SK-N-SH (cell line): Measurements from ENCODE around the gene SESTD1. TPM values are rescaled to one million over a fixed set of nuclear protein-coding genes. Genes with fewer than 3 reads are reported as not detected.

Experiments used
- CTCF ChIA-PET: fragments of 300-600, 350-600 bp; formaldehyde crosslinking; extraction: SDS; loops from one replicate; lab custom pipeline; 2021; lab: Yijun Ruan, JAX
- POLR2A ChIA-PET: fragments of 350-600 bp; sonication (Branson Sonifier 250); formaldehyde crosslinking; extraction: SDS; loops from one replicate; lab custom pipeline; 2020; ENCODE audit warnings: antibody characterized with exemption, inconsistent platforms; lab: Yijun Ruan, JAX
- DNase-seq: peaks from one replicate; pipeline ENCODE4 v3.0.0; 2012
- H2AFZ ChIP-seq: fragments of 200-600 bp; sonication (generic); 2 replicates; pipeline ENCODE4 v1.8.1; 2016; ENCODE audit warnings: antibody characterized with exemption, mild to moderate bottlenecking, low read depth
- H3F3A ChIP-seq: fragments of 200-600 bp; sonication (generic); replicated peaks from 2 replicates; pipeline ENCODE3; 2016; ENCODE audit warnings: antibody characterized with exemption, mild to moderate bottlenecking; ENCODE audit not compliant: insufficient read depth
- H3K27ac ChIP-seq, 2 experiments: fragments of 200-500 bp in 1 of 2; fragments of 200-600 bp in 1 of 2; sonication (Bioruptor generic) in 1 of 2; sonication (generic), shearing (Covaris generic) in 1 of 2; 2 replicates each; pipeline versions ENCODE4 v1.5.1 to v1.6.1; 2014 to 2016; ENCODE audit warnings: low read depth in 2 of 2, inconsistent platforms in 1 of 2, low read length in 1 of 2, mild to moderate bottlenecking in 1 of 2, mixed read lengths in 1 of 2
- H3K27me3 ChIP-seq: fragments of 200-600 bp; sonication (generic), shearing (Covaris generic); 2 replicates; pipeline ENCODE4 v1.6.1; 2016; ENCODE audit warnings: mixed run types; ENCODE audit not compliant: insufficient read depth
- H3K36me3 ChIP-seq, 2 experiments: fragments of 200-500 bp in 1 of 2; fragments of 200-600 bp in 1 of 2; sonication (Bioruptor generic) in 1 of 2; sonication (generic) in 1 of 2; replicated peaks in 1 of 2; 2 replicates each; pipeline versions ENCODE3 to v1.5.1; 2014 to 2016; ENCODE audit warnings: low read length in 1 of 2, mild to moderate bottlenecking in 1 of 2; ENCODE audit not compliant: insufficient read depth in 2 of 2, control insufficient read depth in 1 of 2
- H3K4me1 ChIP-seq, 2 experiments: fragments of 200-500 bp in 1 of 2; fragments of 200-600 bp in 1 of 2; sonication (Bioruptor generic) in 1 of 2; sonication (generic), shearing (Covaris generic) in 1 of 2; 2 replicates each; pipeline versions ENCODE4 v1.5.1 to v1.6.1; 2014 to 2016; ENCODE audit warnings: low read depth in 1 of 2, low read length in 1 of 2, mixed run types in 1 of 2; ENCODE audit not compliant: insufficient read depth in 2 of 2, control insufficient read depth in 1 of 2
- H3K4me2 ChIP-seq: fragments of 200-600 bp; sonication (generic), shearing (Covaris generic); 2 replicates; pipeline ENCODE4 v1.6.1; 2017; ENCODE audit warnings: mixed run types
- H3K4me3 ChIP-seq, 2 experiments: fragments of 200-500 bp in 1 of 2; fragments of 200-600 bp in 1 of 2; sonication (Bioruptor generic) in 1 of 2; sonication (generic), shearing (Covaris generic) in 1 of 2; 2 replicates each; pipeline versions ENCODE4 v1.5.1 to v1.8.1; 2014 to 2016; ENCODE audit warnings: low read depth in 2 of 2, inconsistent platforms in 1 of 2, low read length in 1 of 2, mild to moderate bottlenecking in 1 of 2, mixed read lengths in 1 of 2, moderate library complexity in 1 of 2
- H3K79me2 ChIP-seq: fragments of 200-600 bp; sonication (generic); 2 replicates; pipeline ENCODE4 v1.8.1; 2017; ENCODE audit warnings: mild to moderate bottlenecking; ENCODE audit not compliant: insufficient read depth
- H3K9ac ChIP-seq: fragments of 200-600 bp; sonication (generic); 2 replicates; pipeline ENCODE4 v1.6.1; 2017; ENCODE audit warnings: mixed run types
- H3K9me2 ChIP-seq: fragments of 200-600 bp; sonication (generic); 2 replicates; pipeline ENCODE4 v1.6.1; 2017; ENCODE audit warnings: mixed run types
- H3K9me3 ChIP-seq: fragments of 200-600 bp; sonication (generic); 2 replicates; pipeline ENCODE4 v1.6.1; 2017; ENCODE audit warnings: mixed run types, mild to moderate bottlenecking, moderate library complexity
- H4K20me1 ChIP-seq: fragments of 200-600 bp; sonication (generic); 2 replicates; pipeline ENCODE4 v1.6.1; 2017; ENCODE audit warnings: mild to moderate bottlenecking, mixed run types; ENCODE audit not compliant: insufficient read depth
- CHD2 ChIP-seq: fragments of 150-350 bp; IDR thresholded peaks from 2 replicates; pipeline ENCODE4 v1.6.1; 2018; ENCODE audit warnings: low read length; ENCODE audit not compliant: partially characterized antibody
- FOSL2 ChIP-seq: IDR thresholded peaks from 2 replicates; pipeline ENCODE4 v1.4.0; 2012; ENCODE audit warnings: low read depth, mild to moderate bottlenecking, moderate library complexity, borderline replicate concordance
- FOXJ3 ChIP-seq: sonication (generic); formaldehyde crosslinking; IDR thresholded peaks from 2 replicates; pipeline ENCODE4 v1.5.1; 2020; ENCODE audit warnings: mild to moderate bottlenecking, missing genetic modification reagents
- GABPA ChIP-seq: IDR thresholded peaks from 2 replicates; pipeline ENCODE4 v1.4.0; 2012; ENCODE audit warnings: low read depth, mild to moderate bottlenecking
- MEF2A ChIP-seq: IDR thresholded peaks from 2 replicates; pipeline ENCODE4 v1.4.0; 2012; ENCODE audit warnings: low read depth, borderline replicate concordance
- NRF1 ChIP-seq: IDR thresholded peaks from 2 replicates; pipeline ENCODE4 v1.6.1; 2012; ENCODE audit warnings: low read depth, mild to moderate bottlenecking, low read length
- POLR2AphosphoS5 ChIP-seq: IDR thresholded peaks from 2 replicates; pipeline ENCODE4 v1.6.1; 2012; ENCODE audit warnings: low read depth, low read length
- RAD21 ChIP-seq: IDR thresholded peaks from 2 replicates; pipeline ENCODE4 v1.6.1; 2012; ENCODE audit warnings: mild to moderate bottlenecking, low read length
- RFX5 ChIP-seq: IDR thresholded peaks from 2 replicates; pipeline ENCODE4 v1.6.1; 2012; ENCODE audit warnings: mild to moderate bottlenecking, improper control_type of control experiment, low read length
- TAF1 ChIP-seq: IDR thresholded peaks from 2 replicates; pipeline ENCODE4 v1.6.1; 2012; ENCODE audit warnings: low read depth, mild to moderate bottlenecking, low read length, moderate library complexity, borderline replicate concordance
- TCF12 ChIP-seq: IDR thresholded peaks from 2 replicates; pipeline ENCODE4 v1.4.0; 2012
- TEAD4 ChIP-seq: IDR thresholded peaks from 2 replicates; pipeline ENCODE4 v1.4.0; 2012; ENCODE audit warnings: mild to moderate bottlenecking, borderline replicate concordance; ENCODE audit not compliant: insufficient read depth
- YY1 ChIP-seq: IDR thresholded peaks from 2 replicates; pipeline ENCODE4 v1.4.0; 2012; ENCODE audit warnings: low read depth, mild to moderate bottlenecking
- WGBS: methylation state at CpG from one replicate; pipeline ENCODE4 v1.1.6; 2017; ENCODE audit warnings: low lambda C conversion rate; 5-methylcytosine and 5-hydroxymethylcytosine counted together
- polyA plus RNA-seq, 3 experiments: library from polyadenylated mRNA; depleted of rRNA; stranded (reverse); fragments of >200 nt; gene quantifications; 2 replicates each; pipeline ENCODE4 v1.2.3, GENCODE V29; 2012
- TF ChIP-seq, protein P1 (sequence below): IDR thresholded peaks from 2 replicates; pipeline ENCODE4 v1.4.0; 2012; ENCODE audit warnings: low read depth, borderline replicate concordance
- TF ChIP-seq, protein P2 (sequence below): IDR thresholded peaks from 2 replicates; pipeline ENCODE4 v1.6.1; 2012; ENCODE audit warnings: mild to moderate bottlenecking, low read depth, low read length, moderate library complexity
- TF ChIP-seq, protein P3 (sequence below): IDR thresholded peaks from 2 replicates; pipeline ENCODE4 v1.4.0; 2012; ENCODE audit warnings: low read depth, borderline replicate concordance

The SESTD1 gene
- polyA plus RNA-seq, 1 of the 3 experiments (the other 2 are of a cell fraction), result 4.6 TPM

DNA sequence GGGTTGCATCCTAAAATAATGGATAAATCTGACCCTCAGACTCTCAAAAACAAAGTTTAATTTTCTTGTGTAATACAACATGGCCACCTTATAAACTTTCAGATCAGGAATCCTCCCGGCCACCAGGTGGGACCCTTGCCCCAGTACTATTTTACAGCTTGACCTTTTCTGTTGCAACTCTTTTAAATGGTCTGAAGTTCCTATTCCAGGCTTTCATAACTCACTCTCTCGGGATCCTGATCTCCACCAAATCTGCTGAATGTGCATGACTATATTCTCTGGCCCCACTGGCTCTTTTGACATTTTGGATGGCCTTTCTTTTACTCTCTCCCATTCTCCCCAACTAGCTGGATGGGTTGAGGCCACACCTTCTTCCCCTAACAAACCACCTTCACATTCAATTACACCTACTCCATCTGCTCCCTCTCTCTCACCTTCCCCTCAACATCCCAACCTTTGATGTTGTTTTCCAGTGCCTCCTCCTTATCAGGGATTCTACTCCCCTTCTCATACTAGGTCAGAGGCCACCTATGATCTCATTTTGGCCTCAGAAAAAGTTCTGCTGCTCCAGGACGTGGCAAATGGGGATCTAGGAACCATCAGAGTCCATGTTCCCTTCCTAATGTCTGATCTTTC is 70.8 kb downstream of the SESTD1 start:
- no peaks in the 10 kb centered on the region for H4K20me1 ChIP-seq
- peaks cover 16% of the 10 kb centered on the region; the same call in 1 of the 2 replicates for H3K9me3 ChIP-seq
- no peaks in the 10 kb centered on the region for H3K4me1 ChIP-seq
- no peak overlapping the region for H3K4me2 ChIP-seq
- CTCF ChIA-PET, result interaction anchor here (1.2 kb wide), 1 partner anchor 25 kb away, joined by 3 read pairs; no protein-coding TSS in a partner anchor
- H3K79me2 ChIP-seq, result peaks cover 68% of the 10 kb centered on the region
- no peak overlapping the region for H3K9ac ChIP-seq
- no peak overlapping the region for H3K4me3 ChIP-seq
- peaks cover 0 to 19% of the 10 kb centered on the region in 2 experiments for H3K36me3 ChIP-seq
- no peak overlapping the region for H3K27ac ChIP-seq
- no peaks in the 10 kb centered on the region for H3K27me3 ChIP-seq
- 80% methylated on average over 3 of the region's 3 CpGs for WGBS
- H2AFZ ChIP-seq, result no peak overlapping the region
- POLR2A ChIA-PET, result no interaction called here
- TF ChIP-seq POLR2AphosphoS5, result no peak
- no peak for TF ChIP-seq RFX5
- no peak for TF ChIP-seq FOSL2
- no peak for TF ChIP-seq GABPA
- no peak for TF ChIP-seq TAF1
- TF ChIP-seq RAD21, result no peak
- no peak for TF ChIP-seq FOXJ3 (CRISPR knock-in tag)
- TF ChIP-seq MEF2A, result no peak
- no peak for TF ChIP-seq TEAD4
- TF ChIP-seq CHD2, result no peak
- no peak for TF ChIP-seq TCF12
- TF ChIP-seq, all 33 proteins: peak for 0
- H3F3A ChIP-seq, result no peaks in the 10 kb centered on the region
- no peaks in the 10 kb centered on the region for H3K9me2 ChIP-seq
- no peak for DNase-seq

DNA sequence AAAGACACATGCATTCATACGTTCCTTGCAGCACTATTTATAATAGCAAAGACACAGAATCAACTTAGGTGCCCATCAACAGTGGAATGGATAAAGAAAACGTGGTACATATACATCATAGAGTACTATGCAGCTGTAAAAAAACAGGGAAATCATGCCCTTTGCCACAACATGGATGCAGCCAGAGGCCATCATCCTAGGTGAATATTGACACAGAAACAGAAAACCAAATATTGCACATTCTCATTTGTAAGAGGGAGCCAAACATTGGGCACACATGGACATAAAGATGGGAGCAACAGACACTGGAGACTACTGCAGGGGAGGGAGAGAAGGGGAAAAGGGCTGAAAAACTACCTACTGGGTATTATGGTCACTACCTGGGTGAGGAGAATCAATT is 73.5 kb downstream of the SESTD1 start:
- TF ChIP-seq, protein P1, sequence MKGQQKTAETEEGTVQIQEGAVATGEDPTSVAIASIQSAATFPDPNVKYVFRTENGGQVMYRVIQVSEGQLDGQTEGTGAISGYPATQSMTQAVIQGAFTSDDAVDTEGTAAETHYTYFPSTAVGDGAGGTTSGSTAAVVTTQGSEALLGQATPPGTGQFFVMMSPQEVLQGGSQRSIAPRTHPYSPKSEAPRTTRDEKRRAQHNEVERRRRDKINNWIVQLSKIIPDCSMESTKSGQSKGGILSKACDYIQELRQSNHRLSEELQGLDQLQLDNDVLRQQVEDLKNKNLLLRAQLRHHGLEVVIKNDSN, result no peak
- TF ChIP-seq, protein P2, sequence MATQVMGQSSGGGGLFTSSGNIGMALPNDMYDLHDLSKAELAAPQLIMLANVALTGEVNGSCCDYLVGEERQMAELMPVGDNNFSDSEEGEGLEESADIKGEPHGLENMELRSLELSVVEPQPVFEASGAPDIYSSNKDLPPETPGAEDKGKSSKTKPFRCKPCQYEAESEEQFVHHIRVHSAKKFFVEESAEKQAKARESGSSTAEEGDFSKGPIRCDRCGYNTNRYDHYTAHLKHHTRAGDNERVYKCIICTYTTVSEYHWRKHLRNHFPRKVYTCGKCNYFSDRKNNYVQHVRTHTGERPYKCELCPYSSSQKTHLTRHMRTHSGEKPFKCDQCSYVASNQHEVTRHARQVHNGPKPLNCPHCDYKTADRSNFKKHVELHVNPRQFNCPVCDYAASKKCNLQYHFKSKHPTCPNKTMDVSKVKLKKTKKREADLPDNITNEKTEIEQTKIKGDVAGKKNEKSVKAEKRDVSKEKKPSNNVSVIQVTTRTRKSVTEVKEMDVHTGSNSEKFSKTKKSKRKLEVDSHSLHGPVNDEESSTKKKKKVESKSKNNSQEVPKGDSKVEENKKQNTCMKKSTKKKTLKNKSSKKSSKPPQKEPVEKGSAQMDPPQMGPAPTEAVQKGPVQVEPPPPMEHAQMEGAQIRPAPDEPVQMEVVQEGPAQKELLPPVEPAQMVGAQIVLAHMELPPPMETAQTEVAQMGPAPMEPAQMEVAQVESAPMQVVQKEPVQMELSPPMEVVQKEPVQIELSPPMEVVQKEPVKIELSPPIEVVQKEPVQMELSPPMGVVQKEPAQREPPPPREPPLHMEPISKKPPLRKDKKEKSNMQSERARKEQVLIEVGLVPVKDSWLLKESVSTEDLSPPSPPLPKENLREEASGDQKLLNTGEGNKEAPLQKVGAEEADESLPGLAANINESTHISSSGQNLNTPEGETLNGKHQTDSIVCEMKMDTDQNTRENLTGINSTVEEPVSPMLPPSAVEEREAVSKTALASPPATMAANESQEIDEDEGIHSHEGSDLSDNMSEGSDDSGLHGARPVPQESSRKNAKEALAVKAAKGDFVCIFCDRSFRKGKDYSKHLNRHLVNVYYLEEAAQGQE, result no peak
- TF ChIP-seq YY1 (no peak), NRF1 (no peak)
- TF ChIP-seq, protein P3, sequence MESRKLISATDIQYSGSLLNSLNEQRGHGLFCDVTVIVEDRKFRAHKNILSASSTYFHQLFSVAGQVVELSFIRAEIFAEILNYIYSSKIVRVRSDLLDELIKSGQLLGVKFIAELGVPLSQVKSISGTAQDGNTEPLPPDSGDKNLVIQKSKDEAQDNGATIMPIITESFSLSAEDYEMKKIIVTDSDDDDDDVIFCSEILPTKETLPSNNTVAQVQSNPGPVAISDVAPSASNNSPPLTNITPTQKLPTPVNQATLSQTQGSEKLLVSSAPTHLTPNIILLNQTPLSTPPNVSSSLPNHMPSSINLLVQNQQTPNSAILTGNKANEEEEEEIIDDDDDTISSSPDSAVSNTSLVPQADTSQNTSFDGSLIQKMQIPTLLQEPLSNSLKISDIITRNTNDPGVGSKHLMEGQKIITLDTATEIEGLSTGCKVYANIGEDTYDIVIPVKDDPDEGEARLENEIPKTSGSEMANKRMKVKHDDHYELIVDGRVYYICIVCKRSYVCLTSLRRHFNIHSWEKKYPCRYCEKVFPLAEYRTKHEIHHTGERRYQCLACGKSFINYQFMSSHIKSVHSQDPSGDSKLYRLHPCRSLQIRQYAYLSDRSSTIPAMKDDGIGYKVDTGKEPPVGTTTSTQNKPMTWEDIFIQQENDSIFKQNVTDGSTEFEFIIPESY, result no peak
- CTCF ChIA-PET, result interaction anchor here (0.9 kb wide), 1 partner anchor 14 kb away, joined by 3 read pairs; no protein-coding TSS in a partner anchor
- Histone ChIP-seq H3K9ac (no peak overlapping the region), H4K20me1 (no peaks in the 10 kb centered on the region), H2AFZ (no peak overlapping the region), H3K36me3 (peaks cover 0 to 28% of the 10 kb centered on the region in 2 experiments), H3K9me3 (peaks cover 18% of the 10 kb centered on the region; the same call in 1 of the 2 replicates), H3K4me2 (no peak overlapping the region), H3K9me2 (no peaks in the 10 kb centered on the region), H3F3A (no peaks in the 10 kb centered on the region), H3K27me3 (no peaks in the 10 kb centered on the region), H3K27ac (no peak overlapping the region), H3K4me3 (no peak overlapping the region), H3K4me1 (no peaks in the 10 kb centered on the region), H3K79me2 (peaks cover 66% of the 10 kb centered on the region)
- WGBS, result 81% methylated on average over 2 of the region's 2 CpGs
- no peak for DNase-seq
- POLR2A ChIA-PET, result no interaction called here
